ENCODE data around the gene TSSK3. TPM values are rescaled to one million over a fixed set of nuclear protein-coding genes. Genes with fewer than 3 reads are reported as not detected.
A peak's percentile ranks its signal among the peaks of the same experiment; 100 is the strongest.

The TSSK3 gene
- total RNA-seq, 1 donor from 2014 or later, result 4.8 TPM

DNA sequence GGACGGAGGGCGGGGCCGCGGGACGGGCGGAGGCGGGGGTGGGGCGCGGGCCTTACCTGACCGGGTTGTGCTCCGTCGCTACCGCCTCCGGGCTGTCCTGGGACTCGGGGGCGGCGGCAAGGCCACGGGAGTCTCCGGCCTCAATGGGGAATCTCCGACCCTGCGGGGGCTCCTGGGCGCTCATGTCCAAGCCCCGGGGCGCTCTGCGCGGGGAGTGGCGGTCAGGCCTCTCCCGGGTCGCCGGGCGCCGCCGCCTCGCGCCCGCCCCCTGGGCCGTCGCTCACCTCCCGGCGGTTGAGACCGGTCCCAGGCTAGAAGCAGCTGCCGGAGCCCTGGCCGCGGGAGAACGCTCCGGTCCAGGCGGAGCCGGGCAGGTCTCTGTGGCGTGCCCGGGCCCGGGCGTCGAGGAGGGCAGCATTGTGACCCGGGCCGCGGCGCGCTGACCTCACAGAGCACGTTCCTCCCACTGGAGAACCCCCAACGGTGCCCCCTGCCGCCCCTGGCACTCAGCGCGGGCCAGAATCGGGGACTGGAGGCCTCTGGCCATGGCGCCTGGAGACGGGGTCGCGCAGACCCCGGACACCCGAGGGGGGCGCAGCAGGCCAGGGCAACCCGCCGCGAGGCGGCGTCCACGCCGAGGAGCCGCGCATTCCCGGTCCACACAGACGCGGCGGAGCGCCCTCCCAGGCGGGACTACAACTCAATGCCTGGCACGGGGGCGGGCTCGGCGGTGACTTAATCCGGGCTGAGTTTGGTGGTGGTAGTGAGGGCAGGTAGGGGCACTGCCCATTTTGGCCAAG lies 465 bp upstream of the TSSK3 start:
- TF ChIP-seq CTCF (IDR thresholded peaks at IDR 0.05), result peak; percentile 28 to 58 (median 39)
- Histone ChIP-seq H3K27me3 (no peaks in the 10 kb centered on the region), H3K4me1 (peaks cover 0 to 10% of the 10 kb centered on the region in 2 donors), H3K4me3 (peak overlapping the region; percentile 48 to 68), H3K36me3 (peaks cover 17 to 31% of the 10 kb centered on the region in 2 donors), H3K27ac (peak overlapping the region in 1 of 2 donors; percentile 56), H3K9me3 (no peaks in the 10 kb centered on the region)
- peak in 1 of 2 donors; percentile 82 for DNase-seq (ENCODE audit: low spot score in 2 of 2)
- intact Hi-C loops (cut with DNase I), result no loop called here

DNA sequence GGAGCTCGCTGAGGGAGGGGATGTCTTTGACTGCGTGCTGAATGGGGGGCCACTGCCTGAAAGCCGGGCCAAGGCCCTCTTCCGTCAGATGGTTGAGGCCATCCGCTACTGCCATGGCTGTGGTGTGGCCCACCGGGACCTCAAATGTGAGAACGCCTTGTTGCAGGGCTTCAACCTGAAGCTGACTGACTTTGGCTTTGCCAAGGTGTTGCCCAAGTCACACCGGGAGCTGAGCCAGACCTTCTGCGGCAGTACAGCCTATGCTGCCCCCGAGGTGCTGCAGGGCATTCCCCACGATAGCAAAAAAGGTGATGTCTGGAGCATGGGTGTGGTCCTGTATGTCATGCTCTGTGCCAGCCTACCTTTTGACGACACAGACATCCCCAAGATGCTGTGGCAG lies 1.4 kb downstream of the TSSK3 start:
- H3K27me3 ChIP-seq, result no peaks in the 10 kb centered on the region
- H3K36me3 ChIP-seq, result peaks cover 34 to 50% of the 10 kb centered on the region in 2 donors
- H3K9me3 ChIP-seq, result no peaks in the 10 kb centered on the region
- TF ChIP-seq CTCF (IDR thresholded peaks at IDR 0.05), result no peak
- H3K4me3 ChIP-seq, result no peak overlapping the region
- intact Hi-C loops (cut with DNase I), result no loop called here
- peaks cover 0 to 10% of the 10 kb centered on the region in 2 donors for H3K4me1 ChIP-seq
- no peak for DNase-seq (ENCODE audit: low spot score in 2 of 2)
- H3K27ac ChIP-seq, result no peak overlapping the region

GRCh38 chr1:32364836-32365235 lies 2.5 kb downstream of the TSSK3 start:
- intact Hi-C loops (cut with DNase I), result no loop called here
- Histone ChIP-seq H3K4me1 (peaks cover 0 to 10% of the 10 kb centered on the region in 2 donors), H3K4me3 (no peak overlapping the region), H3K9me3 (no peaks in the 10 kb centered on the region), H3K36me3 (peaks cover 41 to 56% of the 10 kb centered on the region in 2 donors), H3K27me3 (no peaks in the 10 kb centered on the region), H3K27ac (no peak overlapping the region)
- DNase-seq (ENCODE audit: low spot score in 2 of 2), result no peak
- no peak for TF ChIP-seq CTCF (IDR thresholded peaks at IDR 0.05)

DNA sequence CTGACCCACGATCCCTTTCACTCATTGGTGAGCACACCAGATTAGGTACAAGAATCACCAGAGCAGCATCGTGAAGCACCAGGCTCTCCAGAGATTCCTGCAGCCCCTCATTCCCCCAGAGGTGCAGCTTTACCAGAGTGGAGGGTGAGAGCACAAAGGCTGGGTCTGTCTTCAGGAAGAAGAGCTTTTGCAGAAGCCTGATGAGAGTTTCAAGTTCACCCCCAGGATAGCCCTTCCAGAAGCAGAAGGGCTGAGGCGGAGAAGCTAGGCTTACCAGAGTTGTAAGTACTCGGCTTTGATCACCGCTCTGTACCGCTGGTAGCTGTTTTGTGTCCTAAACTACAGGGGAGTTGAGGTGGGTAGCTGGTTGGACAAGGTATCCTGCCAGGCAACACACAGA lies 3.1 kb downstream of the TSSK3 start:
- Histone ChIP-seq H3K27me3 (no peaks in the 10 kb centered on the region), H3K4me3 (no peak overlapping the region), H3K36me3 (peaks cover 44 to 60% of the 10 kb centered on the region in 2 donors), H3K4me1 (peaks cover 0 to 10% of the 10 kb centered on the region in 2 donors), H3K27ac (no peak overlapping the region), H3K9me3 (no peaks in the 10 kb centered on the region)
- intact Hi-C loops (cut with DNase I), result no loop called here
- DNase-seq (ENCODE audit: low spot score in 2 of 2), result no peak
- TF ChIP-seq CTCF (IDR thresholded peaks at IDR 0.05), result no peak

DNA sequence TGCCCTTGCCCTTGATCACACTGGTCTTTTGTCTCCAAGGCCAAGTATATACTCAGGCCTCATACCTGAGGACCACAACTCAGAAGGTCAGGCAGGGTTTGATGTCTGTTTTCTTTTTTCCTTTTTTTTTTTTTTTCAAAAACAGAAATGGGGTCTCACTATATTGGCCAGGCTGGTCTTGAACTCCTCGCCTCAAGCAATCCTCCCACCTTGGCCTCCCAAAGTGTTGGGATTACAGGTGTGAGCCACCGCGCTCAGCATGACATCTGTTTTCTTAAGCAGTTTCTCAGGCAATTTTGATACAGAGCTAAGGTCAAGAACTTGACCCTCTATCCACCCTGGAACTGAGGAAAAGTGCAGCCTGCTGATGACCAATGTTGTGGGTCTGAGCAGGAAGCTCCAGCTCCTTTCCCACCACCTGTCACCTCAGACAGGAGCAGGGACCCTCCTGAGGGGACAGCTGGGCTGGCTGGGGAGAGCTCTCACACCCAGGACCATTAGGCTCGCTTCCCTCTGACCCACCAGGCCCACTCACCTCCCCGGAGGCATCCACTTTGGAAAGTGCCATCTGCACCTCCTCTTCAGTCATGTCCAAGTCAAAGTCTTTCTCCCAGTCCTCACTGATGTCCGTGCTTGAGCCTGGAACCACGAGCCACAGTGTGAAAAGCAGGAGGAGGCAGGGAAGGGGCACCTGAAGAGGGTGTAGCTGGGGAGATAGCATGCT lies 5.7 kb downstream of the TSSK3 start:
- no peak for TF ChIP-seq CTCF (IDR thresholded peaks at IDR 0.05)
- no peak for DNase-seq (ENCODE audit: low spot score in 2 of 2)
- Histone ChIP-seq H3K36me3 (peaks cover 56 to 83% of the 10 kb centered on the region in 2 donors), H3K9me3 (no peaks in the 10 kb centered on the region), H3K27ac (no peak overlapping the region), H3K4me3 (no peak overlapping the region), H3K27me3 (no peaks in the 10 kb centered on the region), H3K4me1 (no peaks in the 10 kb centered on the region)
- intact Hi-C loops (cut with DNase I), result no loop called here
